LNCaP clone FGC (cell line): Measurements from ENCODE around the gene TFF1.

Source experiments
- DNase-seq: peaks from one replicate; pipeline ENCODE4 v3.0.0-alpha.2; 2011; ENCODE audit warnings: low read depth
- H3K4me3 ChIP-seq: 2 replicates; pipeline ENCODE4 v1.5.1; 2011; ENCODE audit warnings: mild to moderate bottlenecking, low read depth, low read length, control low read depth
- CTCF ChIP-seq: IDR thresholded peaks from 2 replicates; pipeline ENCODE4 v1.5.1; 2012; ENCODE audit warnings: mild to moderate bottlenecking; ENCODE audit not compliant: control insufficient read depth, insufficient read depth; ENCODE audit errors: extremely low read depth

Gene TFF1

GRCh38 chr21:42376338-42376982 is 10.1 kb upstream of the TFF1 start:
- DNase-seq: no peak
- no peak overlapping the region for H3K4me3 ChIP-seq
- TF ChIP-seq CTCF: no peak

GRCh38 chr21:42375966-42376337 is 9.6 kb upstream of the TFF1 start:
- H3K4me3 ChIP-seq: no peak overlapping the region
- no peak for TF ChIP-seq CTCF
- no peak for DNase-seq

- no peak overlapping the region for H3K4me3 ChIP-seq
- no peak for DNase-seq
- no peak for TF ChIP-seq CTCF
These were observed 9.2 kb upstream of the TFF1 start for GRCh38 chr21:42375506-42375905.

- H3K4me3 ChIP-seq: no peak overlapping the region
- no peak for DNase-seq
- no peak for TF ChIP-seq CTCF
These were observed 8.6 kb upstream of the TFF1 start for GRCh38 chr21:42374864-42375499.

- no peak overlapping the region for H3K4me3 ChIP-seq
- TF ChIP-seq CTCF: no peak
- DNase-seq: no peak
These were observed 8.1 kb upstream of the TFF1 start for GRCh38 chr21:42374457-42374856.

- H3K4me3 ChIP-seq: no peak overlapping the region
- DNase-seq: no peak
- TF ChIP-seq CTCF: no peak
These were observed 7.6 kb upstream of the TFF1 start for GRCh38 chr21:42373908-42374455.
